Ishikawa (cell line): Measurements from ENCODE around the gene CACNA1C.

Experiments
- CEBPB ChIP-seq: IDR thresholded peaks from 2 replicates; pipeline ENCODE4 v1.6.1; 2012
- CREB1 ChIP-seq: IDR thresholded peaks from 2 replicates; pipeline ENCODE4 v1.6.1; 2012; ENCODE audit warnings: low read depth
- EGR1 ChIP-seq: IDR thresholded peaks from 2 replicates; pipeline ENCODE4 v1.6.1; 2012
- EP300 ChIP-seq: IDR thresholded peaks from 2 replicates; pipeline ENCODE4 v1.6.1; 2012; ENCODE audit warnings: borderline replicate concordance
- FOXM1 ChIP-seq: IDR thresholded peaks from 2 replicates; pipeline ENCODE4 v1.6.1; 2012; ENCODE audit warnings: low read depth, borderline replicate concordance
- MAX ChIP-seq: IDR thresholded peaks from 2 replicates; pipeline ENCODE4 v1.6.1; 2012
- NFIC ChIP-seq: IDR thresholded peaks from 2 replicates; pipeline ENCODE4 v1.6.1; 2012
- RAD21 ChIP-seq: IDR thresholded peaks from 2 replicates; pipeline ENCODE4 v1.6.1; 2012; ENCODE audit warnings: low read depth
- REST ChIP-seq: IDR thresholded peaks from 2 replicates; pipeline ENCODE4 v1.6.1; 2012; ENCODE audit warnings: low read depth, mild to moderate bottlenecking
- TAF1 ChIP-seq: IDR thresholded peaks from 2 replicates; pipeline ENCODE4 v1.6.1; 2012; ENCODE audit warnings: low read depth, mild to moderate bottlenecking
- TCF12 ChIP-seq: IDR thresholded peaks from 2 replicates; pipeline ENCODE4 v1.6.1; 2012; ENCODE audit warnings: low read depth
- TEAD4 ChIP-seq: IDR thresholded peaks from 2 replicates; pipeline ENCODE4 v1.6.1; 2012
- USF1 ChIP-seq: IDR thresholded peaks from 2 replicates; pipeline ENCODE4 v1.6.1; 2012
- YY1 ChIP-seq: IDR thresholded peaks from 2 replicates; pipeline ENCODE4 v1.6.1; 2012; ENCODE audit warnings: low read depth
- ZBTB7A ChIP-seq: IDR thresholded peaks from 2 replicates; pipeline ENCODE4 v1.6.1; 2012; ENCODE audit warnings: low read depth

Gene CACNA1C

DNA sequence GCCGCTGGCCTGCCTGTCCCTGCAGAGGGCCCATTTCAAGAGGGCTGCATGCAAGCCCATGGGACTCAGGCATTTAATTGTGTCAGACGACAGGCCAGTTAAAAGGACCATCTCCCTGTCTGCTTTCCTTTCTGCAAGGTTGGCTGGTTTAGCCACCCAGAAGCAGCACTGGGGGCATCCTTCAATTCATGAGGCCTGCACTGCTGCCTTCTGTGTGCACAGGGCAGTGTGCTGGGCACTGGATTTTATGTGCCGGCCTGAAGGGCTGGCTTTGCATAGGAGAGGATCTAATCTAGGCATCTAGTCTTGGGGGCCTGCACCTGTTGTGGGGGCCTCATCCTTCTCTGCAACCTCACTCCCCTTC lies 627.9 kb downstream of the CACNA1C start:
- TF ChIP-seq NFIC: no peak

DNA sequence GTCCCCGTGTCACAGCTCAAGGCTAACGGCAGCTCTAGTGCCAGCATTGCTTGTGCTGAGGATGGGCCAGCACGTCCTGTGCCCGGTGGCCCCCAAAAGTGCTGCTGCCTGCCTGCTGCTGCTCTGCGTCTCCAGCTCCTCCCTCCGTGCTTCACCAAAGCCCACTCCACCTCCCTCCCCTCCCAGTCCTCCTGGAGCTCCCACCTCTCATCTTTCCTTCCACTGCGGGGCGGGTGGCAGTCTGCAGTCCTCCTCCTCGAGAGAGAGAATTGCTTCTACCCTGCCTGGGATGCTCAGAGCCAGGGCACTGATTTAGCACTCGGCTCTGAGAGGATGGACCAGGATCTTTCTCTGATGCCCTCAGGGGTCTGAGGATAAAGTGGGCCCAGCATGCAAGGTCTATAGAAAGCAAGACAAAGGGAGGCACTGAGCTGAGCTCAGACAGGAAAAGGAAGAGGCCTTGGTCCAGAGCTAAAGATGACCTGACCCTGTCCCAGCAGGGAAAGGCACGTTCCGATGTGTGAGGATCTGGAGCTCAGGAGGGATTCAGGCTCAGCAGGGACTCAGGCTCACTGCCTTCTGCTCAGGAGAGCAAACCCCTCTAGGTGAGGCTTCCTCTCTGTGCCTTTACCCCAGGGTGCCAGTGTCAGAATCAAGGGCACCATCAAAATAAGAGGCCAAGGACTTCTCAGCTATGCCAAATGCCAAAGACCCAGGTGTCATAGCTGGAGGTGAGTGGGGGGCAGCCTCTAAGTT lies 628.8 kb downstream of the CACNA1C start:
- TF ChIP-seq CREB1 (no peak), RAD21 (no peak), TCF12 (no peak)

DNA sequence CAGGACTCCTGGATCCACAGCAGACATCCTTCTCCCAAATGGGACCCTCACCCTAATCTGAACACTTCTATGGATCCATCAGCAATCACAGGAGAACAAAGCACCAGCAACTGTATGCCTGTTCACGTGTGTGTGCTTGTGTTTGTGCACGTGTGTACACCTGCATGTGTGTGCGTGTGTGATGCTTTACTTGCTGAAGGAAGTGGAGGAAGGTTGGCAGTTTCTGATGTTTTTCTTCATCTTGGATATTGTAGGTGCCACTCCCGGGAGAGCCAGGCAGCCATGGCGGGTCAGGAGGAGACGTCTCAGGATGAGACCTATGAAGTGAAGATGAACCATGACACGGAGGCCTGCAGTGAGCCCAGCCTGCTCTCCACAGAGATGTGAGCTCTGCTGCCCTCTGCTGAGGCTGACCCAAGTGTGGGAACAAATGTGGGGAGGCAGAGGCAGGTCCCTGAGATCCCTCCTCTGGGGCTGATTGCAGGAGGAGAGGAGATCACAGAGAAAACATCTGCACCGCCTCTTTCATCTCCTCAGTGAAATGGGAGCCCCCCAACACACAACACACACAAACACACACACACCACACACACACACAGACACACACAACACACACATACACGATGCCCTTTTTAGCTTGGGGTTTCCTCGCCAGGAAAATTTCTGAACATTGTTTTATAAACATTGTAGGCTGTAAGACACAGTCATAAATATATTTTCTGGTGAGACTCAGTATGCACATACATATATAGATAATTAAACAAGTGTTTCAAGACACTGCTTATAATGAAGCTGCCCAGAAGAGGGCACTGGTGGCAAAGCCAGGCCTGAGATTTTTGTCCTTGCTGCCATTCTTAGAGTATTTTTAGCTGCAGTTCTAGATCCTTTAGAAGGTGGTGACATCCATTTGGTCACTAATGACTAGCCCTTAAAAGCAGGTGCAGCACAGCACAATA lies 629.8 kb downstream of the CACNA1C start:
- TF ChIP-seq EP300 (no peak), RAD21 (peak; percentile 58)

DNA sequence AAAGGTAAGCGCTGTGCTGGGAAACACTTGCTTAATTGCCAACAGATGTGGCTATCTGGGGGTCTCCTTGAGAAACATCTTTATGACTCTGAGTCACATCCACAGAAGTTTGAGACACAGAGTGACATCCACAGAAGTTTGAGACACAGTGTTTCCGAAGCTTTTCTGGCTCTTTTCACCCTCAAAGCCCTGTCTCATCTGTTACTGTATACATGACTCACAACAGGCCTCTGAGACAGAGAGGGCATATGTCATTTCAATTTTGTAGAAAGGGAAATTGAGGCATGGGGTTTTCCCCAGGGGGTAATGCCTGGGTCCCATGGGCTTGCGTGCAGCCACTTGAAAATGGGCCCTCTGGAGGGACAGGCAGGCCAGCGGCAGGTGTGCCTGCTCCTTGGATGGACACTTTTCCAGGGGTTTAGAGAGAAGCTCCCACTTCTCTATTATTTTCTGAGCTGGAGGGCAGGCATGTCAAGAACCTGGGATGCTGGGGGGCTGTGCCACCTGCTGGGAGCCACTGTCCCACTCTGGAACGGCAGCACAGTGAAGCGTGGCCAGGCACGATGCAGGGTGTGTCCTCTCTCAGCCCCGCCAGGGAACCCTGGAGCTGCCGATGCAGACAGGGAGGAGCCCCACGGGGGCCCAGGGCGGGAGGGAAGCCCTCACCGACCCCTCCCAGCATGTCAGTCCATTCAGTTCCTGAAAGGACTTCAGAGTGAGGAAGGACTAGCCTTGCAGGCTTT lies 630.7 kb downstream of the CACNA1C start:
- TF ChIP-seq REST (no peak), TCF12 (no peak), EP300 (no peak), RAD21 (no peak), ZBTB7A (no peak), TAF1 (no peak)

GRCh38 chr12:2686280-2686646 lies 633.5 kb downstream of the CACNA1C start:
- TF ChIP-seq EP300: no peak
- no peak for TF ChIP-seq NFIC

DNA sequence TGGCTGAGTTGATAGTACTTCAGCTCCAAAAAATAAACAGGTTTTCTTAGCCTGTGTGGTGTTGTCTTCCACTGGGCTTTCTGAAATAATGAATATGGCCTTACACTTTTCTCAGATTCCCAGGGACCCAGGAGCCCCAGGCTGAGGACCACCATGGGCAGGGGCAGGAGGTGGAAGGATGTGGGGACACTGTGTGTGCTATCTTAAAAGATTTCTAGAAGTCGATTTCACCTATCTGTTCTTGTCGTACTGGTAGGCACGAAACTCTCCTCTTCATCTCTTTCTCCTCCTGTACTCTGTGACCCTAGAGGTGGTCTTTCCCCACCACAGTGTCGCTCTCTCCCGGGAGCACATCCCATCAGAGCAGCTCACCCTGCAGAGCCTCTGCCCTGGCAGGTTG lies 634.3 kb downstream of the CACNA1C start:
- TF ChIP-seq TEAD4: no peak

- TF ChIP-seq EGR1 (no peak), CEBPB (no peak), FOXM1 (no peak), TCF12 (no peak), MAX (no peak), EP300 (no peak), NFIC (no peak), USF1 (no peak), CREB1 (no peak), TEAD4 (no peak), TAF1 (no peak), RAD21 (no peak), YY1 (no peak), ZBTB7A (no peak), REST (no peak)
These were observed 634.9 kb downstream of the CACNA1C start for GRCh38 chr12:2687726-2688125.
